ENCODE results near the gene HRAS. TPM values are rescaled to one million over a fixed set of nuclear protein-coding genes. Genes with fewer than 3 reads are reported as not detected.
A peak's percentile ranks its signal among the peaks of the same experiment; 100 is the strongest.

Gene HRAS
- total RNA-seq, 6 donors from 2014 or later = 45.5 to 85.0 (median 59.9) TPM

DNA sequence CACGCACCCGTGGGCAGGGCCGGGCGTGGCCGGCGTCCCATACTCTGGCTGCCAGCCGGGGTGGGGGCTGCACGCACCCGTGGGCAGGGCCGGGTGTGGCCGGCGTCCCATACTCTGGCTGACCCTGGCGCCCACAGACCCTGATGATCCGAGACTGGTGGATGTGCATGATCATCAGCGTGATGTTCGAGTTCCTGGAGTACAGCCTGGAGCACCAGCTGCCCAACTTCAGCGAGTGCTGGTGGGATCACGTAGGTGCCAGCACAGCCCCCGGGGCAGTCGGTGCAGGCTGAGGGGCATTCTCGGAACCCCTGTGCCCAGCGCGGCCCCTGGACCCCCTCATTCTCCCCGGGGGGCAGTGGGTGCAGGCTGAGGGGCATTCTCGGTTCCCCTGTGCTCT is 47.3 kb downstream of the HRAS start:
- H3K9me3 ChIP-seq = no peaks in the 10 kb centered on the region
- DNase-seq = no peak
- no peak overlapping the region for H3K27ac ChIP-seq
- no peaks in the 10 kb centered on the region for H3K27me3 ChIP-seq
- H3K36me3 ChIP-seq = peaks cover 0 to 33% (median 13%) of the 10 kb centered on the region in 4 donors
- 92% methylated on average over 25 of the region's 25 CpGs; no CpG with 5 or more reads in 1 of the 2 donors for WGBS, 2 donors
- no peak overlapping the region for H3K4me3 ChIP-seq
- no peaks in the 10 kb centered on the region for H3K4me1 ChIP-seq
- TF ChIP-seq POLR2A (IDR thresholded peaks at IDR 0.05) = no peak
- TF ChIP-seq, protein P1, sequence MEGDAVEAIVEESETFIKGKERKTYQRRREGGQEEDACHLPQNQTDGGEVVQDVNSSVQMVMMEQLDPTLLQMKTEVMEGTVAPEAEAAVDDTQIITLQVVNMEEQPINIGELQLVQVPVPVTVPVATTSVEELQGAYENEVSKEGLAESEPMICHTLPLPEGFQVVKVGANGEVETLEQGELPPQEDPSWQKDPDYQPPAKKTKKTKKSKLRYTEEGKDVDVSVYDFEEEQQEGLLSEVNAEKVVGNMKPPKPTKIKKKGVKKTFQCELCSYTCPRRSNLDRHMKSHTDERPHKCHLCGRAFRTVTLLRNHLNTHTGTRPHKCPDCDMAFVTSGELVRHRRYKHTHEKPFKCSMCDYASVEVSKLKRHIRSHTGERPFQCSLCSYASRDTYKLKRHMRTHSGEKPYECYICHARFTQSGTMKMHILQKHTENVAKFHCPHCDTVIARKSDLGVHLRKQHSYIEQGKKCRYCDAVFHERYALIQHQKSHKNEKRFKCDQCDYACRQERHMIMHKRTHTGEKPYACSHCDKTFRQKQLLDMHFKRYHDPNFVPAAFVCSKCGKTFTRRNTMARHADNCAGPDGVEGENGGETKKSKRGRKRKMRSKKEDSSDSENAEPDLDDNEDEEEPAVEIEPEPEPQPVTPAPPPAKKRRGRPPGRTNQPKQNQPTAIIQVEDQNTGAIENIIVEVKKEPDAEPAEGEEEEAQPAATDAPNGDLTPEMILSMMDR (IDR thresholded peaks at IDR 0.05) = no peak
- no peak for TF ChIP-seq EP300 (IDR thresholded peaks at IDR 0.05)
- no peak for TF ChIP-seq POLR2AphosphoS5 (IDR thresholded peaks at IDR 0.05)
- no peak for ATAC-seq (ENCODE audit: low FRiP score in 2 of 2)

DNA sequence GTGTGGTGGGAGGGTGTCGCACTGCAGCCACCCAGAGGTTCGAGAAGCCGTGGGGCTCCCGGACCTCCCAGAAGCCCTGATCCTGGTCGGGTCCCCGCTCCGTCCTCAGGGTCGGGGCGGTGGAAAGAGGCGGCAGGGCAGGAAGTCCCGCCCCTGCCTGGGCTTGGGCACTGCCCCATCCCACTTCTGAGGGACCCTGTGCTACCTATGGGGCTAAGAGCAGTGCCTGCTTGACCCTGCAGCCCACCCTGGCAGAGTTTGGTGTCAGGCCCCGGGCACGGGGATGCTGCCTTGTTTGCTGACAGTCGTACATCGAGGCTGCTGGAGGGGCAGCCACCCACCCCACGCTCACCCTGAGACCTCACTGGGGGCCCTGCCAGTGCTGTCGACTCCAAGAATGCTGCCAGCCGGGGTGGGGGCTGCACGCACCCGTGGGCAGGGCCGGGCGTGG is 47.8 kb downstream of the HRAS start:
- H3K27me3 ChIP-seq = no peaks in the 10 kb centered on the region
- H3K36me3 ChIP-seq = peaks cover 0 to 28% (median 11%) of the 10 kb centered on the region in 4 donors
- H3K4me3 ChIP-seq = no peak overlapping the region
- H3K4me1 ChIP-seq = no peaks in the 10 kb centered on the region
- TF ChIP-seq POLR2A (IDR thresholded peaks at IDR 0.05) (no peak), EP300 (IDR thresholded peaks at IDR 0.05) (no peak), POLR2AphosphoS5 (IDR thresholded peaks at IDR 0.05) (no peak)
- TF ChIP-seq, protein P1 (IDR thresholded peaks at IDR 0.05) = no peak
- DNase-seq = peak in 1 of 2 donors; percentile 69
- no peaks in the 10 kb centered on the region for H3K9me3 ChIP-seq
- WGBS, 2 donors = 87 to 96% methylated on average over 11 to 14 of the region's 22 CpGs
- H3K27ac ChIP-seq = no peak overlapping the region
- ATAC-seq (ENCODE audit: low FRiP score in 2 of 2) = no peak

DNA sequence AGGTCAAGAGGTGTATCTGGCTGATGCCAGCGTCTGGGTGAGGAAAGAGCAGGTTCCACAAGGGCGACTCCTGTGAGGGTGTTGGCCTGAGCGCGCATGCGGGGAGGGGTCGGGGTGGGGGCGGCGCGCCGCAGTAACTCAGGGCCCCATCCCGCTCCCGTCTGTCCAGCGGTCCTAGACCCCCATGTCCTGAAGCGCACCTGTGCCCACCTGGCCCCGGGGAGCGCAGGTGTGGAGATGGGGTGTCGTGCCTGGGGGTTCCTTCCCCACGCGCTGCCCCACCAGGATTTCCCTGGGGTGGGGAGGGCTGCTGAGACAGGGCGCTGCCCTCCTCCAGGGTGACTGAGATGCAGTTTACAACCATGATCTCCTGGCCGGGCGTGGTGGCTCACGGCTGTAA is 49.2 kb downstream of the HRAS start:
- Histone ChIP-seq H3K4me1 (no peaks in the 10 kb centered on the region), H3K4me3 (no peak overlapping the region), H3K9me3 (no peaks in the 10 kb centered on the region), H3K27me3 (no peaks in the 10 kb centered on the region), H3K36me3 (peaks cover 0 to 23% (median 9%) of the 10 kb centered on the region in 4 donors), H3K27ac (no peak overlapping the region)
- WGBS, 2 donors = 95 to 97% methylated on average over 12 to 19 of the region's 23 CpGs
- TF ChIP-seq POLR2AphosphoS5 (IDR thresholded peaks at IDR 0.05) (no peak), EP300 (IDR thresholded peaks at IDR 0.05) (no peak)
- DNase-seq (peak in 1 of 2 donors; percentile 62), ATAC-seq (ENCODE audit: low FRiP score in 2 of 2) (no peak)

DNA sequence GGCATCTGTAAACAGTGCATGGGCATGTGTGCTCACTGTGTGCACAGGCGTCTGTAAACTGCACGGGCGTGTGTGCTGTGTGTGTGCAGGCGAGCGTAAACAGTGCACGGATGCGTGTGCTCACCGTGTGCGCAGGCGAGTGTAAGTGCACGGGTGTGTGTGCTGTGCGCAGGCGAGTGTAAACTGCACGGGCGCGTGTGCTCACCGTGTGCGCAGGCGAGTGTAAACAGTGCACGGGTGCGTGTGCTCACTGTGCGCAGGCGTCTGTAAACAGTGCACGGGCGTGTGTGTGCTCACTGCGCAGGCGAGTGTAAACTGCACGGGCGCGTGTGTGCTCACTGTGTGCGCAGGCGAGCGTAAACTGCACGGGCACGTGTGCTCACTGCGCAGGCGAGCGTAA is 50.8 kb downstream of the HRAS start:
- peak in 1 of 2 donors; percentile 40 for DNase-seq
- no peaks in the 10 kb centered on the region for H3K27me3 ChIP-seq

More for the DNA sequence above, 50.8 kb downstream of the HRAS start:
- Histone ChIP-seq H3K9me3 (no peaks in the 10 kb centered on the region), H3K36me3 (peaks cover 0 to 9% (median 2%) of the 10 kb centered on the region in 4 donors), H3K27ac (no peak overlapping the region), H3K4me1 (no peaks in the 10 kb centered on the region), H3K4me3 (no peak overlapping the region)
- no peak for TF ChIP-seq POLR2AphosphoS5 (IDR thresholded peaks at IDR 0.05)
- TF ChIP-seq EP300 (IDR thresholded peaks at IDR 0.05) = no peak
- TF ChIP-seq POLR2A (IDR thresholded peaks at IDR 0.05) = no peak
- TF ChIP-seq, protein P1 (IDR thresholded peaks at IDR 0.05) = no peak
- 93 to 95% methylated on average over 38 of the region's 38 CpGs for WGBS, 2 donors
- no peak for ATAC-seq (ENCODE audit: low FRiP score in 2 of 2)

Small RNA genes lying within 50 kb of the gene (small RNA-seq; reads per million reads assigned to genes)
- 16.2 to 60.5 (median 32.7) reads per million in 4 donors for gene MIR210

Other genes with a start within 250 kb of the HRAS start
- 100 to 1,000 TPM in 2 of 6 donors, 10 to 100 TPM in 4; 34.1 to 535 (median 65.2) TPM for gene PGGHG, start 246.4 kb downstream of the HRAS start, total RNA-seq
- not detected for gene IFITM5, start 236.1 kb downstream of the HRAS start, total RNA-seq
- 100 to 1,000 TPM; 113 to 704 (median 271) TPM for gene IFITM2, start 227.8 kb downstream of the HRAS start, total RNA-seq
- 100 to 1,000 TPM in 1 of 6 donors, 10 to 100 TPM in 5; 16.8 to 119 (median 74.5) TPM for gene IFITM1, start 221.5 kb downstream of the HRAS start, total RNA-seq
- gene IFITM3, start 214.7 kb downstream of the HRAS start, total RNA-seq = 100 to 1,000 TPM; 132 to 860 (median 360) TPM
- 1 to 10 TPM in 1 of 6 donors, under 1 TPM in 4, not detected in 1; 0.23 to 2.1 (median 0.54) TPM for gene B4GALNT4, start 166.1 kb downstream of the HRAS start, total RNA-seq
- gene PKP3, start 141.4 kb downstream of the HRAS start, total RNA-seq = 10 to 100 TPM; 33.4 to 86.3 (median 55.2) TPM
- gene SIGIRR, start 120.6 kb downstream of the HRAS start, total RNA-seq = 100 to 1,000 TPM in 3 of 6 donors, 10 to 100 TPM in 3; 54.7 to 116 (median 91.1) TPM
- 10 to 100 TPM; 11.7 to 62.9 (median 18.8) TPM for gene ANO9, start 93.6 kb downstream of the HRAS start, total RNA-seq
- 100 to 1,000 TPM in 1 of 6 donors, 10 to 100 TPM in 5; 29.6 to 188 (median 45.1) TPM for gene PTDSS2, start 85.3 kb downstream of the HRAS start, total RNA-seq
- gene RNH1, start 28.3 kb downstream of the HRAS start, total RNA-seq = 100 to 1,000 TPM; 236 to 374 (median 339) TPM
- 10 to 100 TPM in 1 of 6 donors, 1 to 10 TPM in 5; 3.5 to 11.5 (median 5.8) TPM for gene LRRC56, start 2.0 kb upstream of the HRAS start, total RNA-seq
- 10 to 100 TPM in 2 of 6 donors, 1 to 10 TPM in 4; 4.6 to 32.5 (median 6.7) TPM for gene LMNTD2, start 25.2 kb upstream of the HRAS start, total RNA-seq
- gene RASSF7, start 25.4 kb upstream of the HRAS start, total RNA-seq = 100 to 1,000 TPM in 5 of 6 donors, 10 to 100 TPM in 1; 80.2 to 222 (median 129) TPM
- gene PHRF1, start 40.9 kb upstream of the HRAS start, total RNA-seq = 10 to 100 TPM; 25.7 to 93.2 (median 37.9) TPM
- 100 to 1,000 TPM in 2 of 6 donors, 10 to 100 TPM in 4; 32.6 to 123 (median 56.2) TPM for gene IRF7, start 80.4 kb upstream of the HRAS start, total RNA-seq
- gene CDHR5, start 89.4 kb upstream of the HRAS start, total RNA-seq = under 1 TPM in 1 of 6 donors, not detected in 5; 0.40 TPM
- under 1 TPM in 1 of 6 donors, not detected in 5; 0.72 TPM for gene SCT, start 91.6 kb upstream of the HRAS start, total RNA-seq
- 1 to 10 TPM in 3 of 6 donors, under 1 TPM in 1, not detected in 2; 0.54 to 4.2 (median 1.5) TPM for gene DRD4, start 101.7 kb upstream of the HRAS start, total RNA-seq
- gene DEAF1, start 159.6 kb upstream of the HRAS start, total RNA-seq = 10 to 100 TPM; 23.9 to 87.3 (median 35.6) TPM
- 10 to 100 TPM; 28.6 to 62.9 (median 36.1) TPM for gene TMEM80, start 160.2 kb upstream of the HRAS start, total RNA-seq
- 100 to 1,000 TPM; 120 to 497 (median 199) TPM for gene EPS8L2, start 170.7 kb upstream of the HRAS start, total RNA-seq
- gene TALDO1, start 211.9 kb upstream of the HRAS start, total RNA-seq = 100 to 1,000 TPM; 163 to 313 (median 217) TPM
- 10 to 100 TPM; 14.8 to 77.7 (median 63.6) TPM for gene GATD1, start 241.9 kb upstream of the HRAS start, total RNA-seq

All from upper lobe of left lung (tissue), 6 donors.